Esophagus squamous epithelium (tissue), 5 donors: ENCODE results near the gene SULT2B1. TPM values are rescaled to one million over a fixed set of nuclear protein-coding genes. Genes with fewer than 3 reads are reported as not detected.

Experiments used
- DNase-seq: peaks from one replicate; lab custom pipeline; 2025; lab: John Stamatoyannopoulos, UW
- H3K27ac ChIP-seq, 4 donors: fragments of 200-600 bp; sonication (generic); one replicate each; pipeline ENCODE4 v1.5.1; 2016 to 2019; ENCODE audit warnings: mild to moderate bottlenecking in 1 of 4
- H3K27me3 ChIP-seq, 4 donors: fragments of 200-600 bp; sonication (generic); 1 replicate in 3 of 4; 2 replicates in 1 of 4; pipeline versions ENCODE4 v1.5.1 to v1.6.0; 2017 to 2021; ENCODE audit warnings: antibody characterized with exemption in 1 of 4
- H3K36me3 ChIP-seq, 3 donors: fragments of 200-600 bp; sonication (generic); one replicate each; pipeline ENCODE4 v1.5.1; 2016 to 2019
- H3K4me1 ChIP-seq, 3 donors: fragments of 200-600 bp; sonication (generic); one replicate each; pipeline ENCODE4 v1.5.1; 2017 to 2019
- H3K4me3 ChIP-seq, 4 donors: fragments of 200-600 bp; sonication (generic); 1 replicate in 3 of 4; 2 replicates in 1 of 4; pipeline ENCODE4 v1.5.1; 2016 to 2019; ENCODE audit warnings: mild to moderate bottlenecking in 2 of 4, moderate library complexity in 1 of 4
- H3K9me3 ChIP-seq, 3 donors: fragments of 200-600 bp; sonication (generic); one replicate each; pipeline ENCODE4 v1.5.1; 2016 to 2019
- POLR2A ChIP-seq, 4 donors: fragments of 450-650 bp; IDR thresholded peaks; one replicate each; pipeline ENCODE4 v1.6.1; 2017; ENCODE audit warnings: antibody characterized with exemption in 4 of 4, mild to moderate bottlenecking in 4 of 4, moderate library complexity in 3 of 4
- WGBS, 2 donors: methylation state at CpG; one replicate each; pipeline ENCODE4 v1.1.5; 2018; 5-methylcytosine and 5-hydroxymethylcytosine counted together
- intact Hi-C: fragments of 100-400 bp; cut with DNase I; formaldehyde crosslinking; loops from one replicate; pipeline ENCODE4 v1.15.0; 2022
- total RNA-seq, 4 donors: library from RNA; depleted of rRNA; stranded (reverse); fragments of >200 nt; gene quantifications; one replicate each; pipeline ENCODE4 v1.1.0, GENCODE V29; 2016
- TF ChIP-seq, protein P1 (sequence below), 6 experiments: fragments of 450-650 bp in 4 of 6; fragments of 200-600 bp in 2 of 6; sonication (generic) in 2 of 6; IDR thresholded peaks; one replicate each; pipeline ENCODE4 v1.5.1; 2016 to 2019; ENCODE audit warnings: antibody characterized with exemption in 6 of 6, mild to moderate bottlenecking in 4 of 6, moderate library complexity in 4 of 6
- donor health status: DM: yes; HTN: yes; CAD: no.

SULT2B1 gene
- total RNA-seq, 4 donors from 2014 or later, result 84.8 to 253 (median 150) TPM

GRCh38 chr19:48616041-48616436 lies 64.1 kb downstream of the SULT2B1 start:
- H3K27ac ChIP-seq, result peak overlapping the region; percentile 91 to 96 (median 94)
- intact Hi-C loops, result no loop called here
- H3K4me1 ChIP-seq, result peaks cover 32 to 64% (median 36%) of the 10 kb centered on the region in 3 donors
- H3K4me3 ChIP-seq, result peak overlapping the region in 3 of 4 donors; percentile 1 to 96 (median 75)
- H3K27me3 ChIP-seq, result no peaks in the 10 kb centered on the region
- no peak for DNase-seq
- TF ChIP-seq, protein P1, sequence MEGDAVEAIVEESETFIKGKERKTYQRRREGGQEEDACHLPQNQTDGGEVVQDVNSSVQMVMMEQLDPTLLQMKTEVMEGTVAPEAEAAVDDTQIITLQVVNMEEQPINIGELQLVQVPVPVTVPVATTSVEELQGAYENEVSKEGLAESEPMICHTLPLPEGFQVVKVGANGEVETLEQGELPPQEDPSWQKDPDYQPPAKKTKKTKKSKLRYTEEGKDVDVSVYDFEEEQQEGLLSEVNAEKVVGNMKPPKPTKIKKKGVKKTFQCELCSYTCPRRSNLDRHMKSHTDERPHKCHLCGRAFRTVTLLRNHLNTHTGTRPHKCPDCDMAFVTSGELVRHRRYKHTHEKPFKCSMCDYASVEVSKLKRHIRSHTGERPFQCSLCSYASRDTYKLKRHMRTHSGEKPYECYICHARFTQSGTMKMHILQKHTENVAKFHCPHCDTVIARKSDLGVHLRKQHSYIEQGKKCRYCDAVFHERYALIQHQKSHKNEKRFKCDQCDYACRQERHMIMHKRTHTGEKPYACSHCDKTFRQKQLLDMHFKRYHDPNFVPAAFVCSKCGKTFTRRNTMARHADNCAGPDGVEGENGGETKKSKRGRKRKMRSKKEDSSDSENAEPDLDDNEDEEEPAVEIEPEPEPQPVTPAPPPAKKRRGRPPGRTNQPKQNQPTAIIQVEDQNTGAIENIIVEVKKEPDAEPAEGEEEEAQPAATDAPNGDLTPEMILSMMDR (IDR thresholded peaks at IDR 0.05), result no peak
- no peak for TF ChIP-seq POLR2A (IDR thresholded peaks at IDR 0.05)
- WGBS, 2 donors, result 71 to 81% methylated on average over 5 to 7 of the region's 16 CpGs
- H3K36me3 ChIP-seq, result peaks cover 17 to 32% (median 24%) of the 10 kb centered on the region in 3 donors
- H3K9me3 ChIP-seq, result no peaks in the 10 kb centered on the region

GRCh38 chr19:48616491-48617056 lies 64.6 kb downstream of the SULT2B1 start:
- Histone ChIP-seq H3K9me3 (no peaks in the 10 kb centered on the region), H3K27ac (peak overlapping the region; percentile 91 to 96 (median 94)), H3K4me1 (peaks cover 32 to 69% (median 36%) of the 10 kb centered on the region in 3 donors), H3K27me3 (no peaks in the 10 kb centered on the region), H3K4me3 (peak overlapping the region; percentile 75 to 96 (median 82)), H3K36me3 (peaks cover 17 to 35% (median 24%) of the 10 kb centered on the region in 3 donors)
- TF ChIP-seq, protein P1 (IDR thresholded peaks at IDR 0.05), result no peak
- DNase-seq, result no peak
- intact Hi-C loops, result no loop called here
- 20 to 30% methylated on average over 4 to 7 of the region's 12 CpGs for WGBS, 2 donors

- no peaks in the 10 kb centered on the region for H3K9me3 ChIP-seq
- peak overlapping the region; percentile 91 to 96 (median 94) for H3K27ac ChIP-seq
- H3K36me3 ChIP-seq, result peaks cover 17 to 37% (median 24%) of the 10 kb centered on the region in 3 donors
- H3K4me3 ChIP-seq, result peak overlapping the region; percentile 75 to 96 (median 82)
- H3K27me3 ChIP-seq, result no peaks in the 10 kb centered on the region
- intact Hi-C loops, result no loop called here
- DNase-seq, result no peak
- TF ChIP-seq, protein P1 (IDR thresholded peaks at IDR 0.05), result no peak
- TF ChIP-seq POLR2A (IDR thresholded peaks at IDR 0.05), result no peak
- 15 to 37% methylated on average over 3 to 5 of the region's 18 CpGs for WGBS, 2 donors
- H3K4me1 ChIP-seq, result peaks cover 32 to 77% (median 37%) of the 10 kb centered on the region in 3 donors
These were observed 65.4 kb downstream of the SULT2B1 start for GRCh38 chr19:48617146-48617937.

DNA sequence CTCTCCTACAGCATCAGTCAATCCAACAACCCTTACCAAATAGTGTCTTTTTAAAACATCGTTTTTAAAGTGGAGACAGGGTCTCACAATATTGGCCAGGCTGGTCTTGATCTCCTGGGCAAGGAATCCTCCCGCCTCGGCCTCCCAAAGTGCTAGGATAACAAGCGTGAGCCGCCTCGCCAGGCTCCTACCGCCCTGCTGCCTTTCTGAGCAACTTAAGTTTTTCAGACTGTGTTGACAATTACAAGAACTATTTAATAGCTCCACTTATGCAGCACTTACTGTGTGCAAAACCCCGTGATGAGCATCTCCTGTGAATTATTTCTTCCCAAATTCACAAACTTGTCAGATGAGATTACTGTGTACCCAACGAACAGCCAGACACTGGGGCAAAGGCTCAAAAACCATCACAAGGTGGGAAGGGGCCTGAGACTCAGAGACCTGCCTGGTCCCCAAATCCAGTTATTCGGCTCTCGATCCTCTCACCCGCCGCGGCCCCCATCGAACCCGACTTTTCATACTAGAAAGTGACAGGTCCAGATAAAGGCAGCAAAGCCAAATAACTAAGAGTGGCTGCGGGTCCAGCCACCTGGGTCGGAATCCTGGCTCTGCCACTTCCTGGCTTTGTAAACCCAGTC lies 66.4 kb downstream of the SULT2B1 start:
- H3K27me3 ChIP-seq, result no peaks in the 10 kb centered on the region
- intact Hi-C loops, result no loop called here
- peak overlapping the region; percentile 91 to 96 (median 94) for H3K27ac ChIP-seq
- no peaks in the 10 kb centered on the region for H3K9me3 ChIP-seq
- H3K4me3 ChIP-seq, result peak overlapping the region; percentile 75 to 96 (median 82)
- TF ChIP-seq POLR2A (IDR thresholded peaks at IDR 0.05), result no peak
- TF ChIP-seq, protein P1 (IDR thresholded peaks at IDR 0.05), result no peak
- H3K4me1 ChIP-seq, result peaks cover 36 to 88% (median 45%) of the 10 kb centered on the region in 3 donors
- H3K36me3 ChIP-seq, result peaks cover 17 to 37% (median 24%) of the 10 kb centered on the region in 3 donors
- 1% methylated on average over 18 of the region's 18 CpGs for WGBS, 2 donors
- DNase-seq, result no peak
